Measurements from ENCODE around the gene CHAT.
A peak's percentile ranks its signal among the peaks of the same experiment; 100 is the strongest.

Gene CHAT

GRCh38 chr10:49650724-49651034 is 36.8 kb downstream of the CHAT start:
- H3K9me3 ChIP-seq (ENCODE audit: control insufficient read depth, low read depth, low read length), result no peaks in the 10 kb centered on the region
- H3K4me1 ChIP-seq (ENCODE audit: control insufficient read depth, low read depth, low read length), result peaks cover 7% of the 10 kb centered on the region
- no peak overlapping the region for H3K9ac ChIP-seq (ENCODE audit: low read length)
- no peak overlapping the region for H3K27ac ChIP-seq (ENCODE audit: low read length)
- H3K36me3 ChIP-seq (ENCODE audit: control insufficient read depth, low read depth, low read length), result no peaks in the 10 kb centered on the region
- H3K4me3 ChIP-seq (ENCODE audit: low read length), result no peak overlapping the region
- no peaks in the 10 kb centered on the region for H3K27me3 ChIP-seq (ENCODE audit: control insufficient read depth, insufficient read depth, low read length)

GRCh38 chr10:49651039-49651835 is 37.4 kb downstream of the CHAT start:
- no peak overlapping the region for H3K27ac ChIP-seq (ENCODE audit: low read length)
- H3K36me3 ChIP-seq (ENCODE audit: control insufficient read depth, low read depth, low read length), result no peaks in the 10 kb centered on the region
- H3K4me1 ChIP-seq (ENCODE audit: control insufficient read depth, low read depth, low read length), result peaks cover 7% of the 10 kb centered on the region
- no peak overlapping the region for H3K9ac ChIP-seq (ENCODE audit: low read length)
- no peaks in the 10 kb centered on the region for H3K27me3 ChIP-seq (ENCODE audit: control insufficient read depth, insufficient read depth, low read length)
- H3K9me3 ChIP-seq (ENCODE audit: control insufficient read depth, low read depth, low read length), result no peaks in the 10 kb centered on the region
- H3K4me3 ChIP-seq (ENCODE audit: low read length), result no peak overlapping the region

DNA sequence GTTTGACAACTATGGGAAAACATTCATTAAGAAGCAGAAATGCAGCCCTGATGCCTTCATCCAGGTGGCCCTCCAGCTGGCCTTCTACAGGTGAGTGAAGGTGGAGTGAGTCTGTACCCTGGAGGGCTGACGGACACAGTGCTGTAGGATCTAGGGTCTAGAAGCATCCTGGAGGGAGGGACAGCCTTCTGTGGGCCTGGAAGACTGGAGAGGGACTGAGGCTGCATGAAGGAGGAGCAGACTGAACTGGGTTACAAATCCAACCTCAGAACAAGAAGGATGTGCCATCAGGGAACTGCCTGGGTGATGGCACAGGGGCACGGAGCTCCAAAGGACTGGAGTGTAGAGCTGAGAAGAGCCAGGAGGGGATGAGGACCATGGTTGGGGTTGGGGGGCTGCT is 38.1 kb downstream of the CHAT start:
- no peaks in the 10 kb centered on the region for H3K36me3 ChIP-seq (ENCODE audit: control insufficient read depth, low read depth, low read length)
- H3K9ac ChIP-seq (ENCODE audit: low read length), result no peak overlapping the region
- H3K4me3 ChIP-seq (ENCODE audit: low read length), result no peak overlapping the region
- no peak overlapping the region for H3K27ac ChIP-seq (ENCODE audit: low read length)
- peaks cover 7% of the 10 kb centered on the region for H3K4me1 ChIP-seq (ENCODE audit: control insufficient read depth, low read depth, low read length)
- H3K9me3 ChIP-seq (ENCODE audit: control insufficient read depth, low read depth, low read length), result no peaks in the 10 kb centered on the region
- no peaks in the 10 kb centered on the region for H3K27me3 ChIP-seq (ENCODE audit: control insufficient read depth, insufficient read depth, low read length)

GRCh38 chr10:49652421-49653272 is 38.8 kb downstream of the CHAT start:
- Histone ChIP-seq H3K27ac (ENCODE audit: low read length) (no peak overlapping the region), H3K4me3 (ENCODE audit: low read length) (no peak overlapping the region)

GRCh38 chr10:49653273-49653929 is 39.6 kb downstream of the CHAT start:
- H3K27me3 ChIP-seq (ENCODE audit: control insufficient read depth, insufficient read depth, low read length), result no peaks in the 10 kb centered on the region
- H3K27ac ChIP-seq (ENCODE audit: low read length), result no peak overlapping the region
- peaks cover 7% of the 10 kb centered on the region for H3K4me1 ChIP-seq (ENCODE audit: control insufficient read depth, low read depth, low read length)
- H3K9me3 ChIP-seq (ENCODE audit: control insufficient read depth, low read depth, low read length), result no peaks in the 10 kb centered on the region
- H3K4me3 ChIP-seq (ENCODE audit: low read length), result no peak overlapping the region
- no peaks in the 10 kb centered on the region for H3K36me3 ChIP-seq (ENCODE audit: control insufficient read depth, low read depth, low read length)
- H3K9ac ChIP-seq (ENCODE audit: low read length), result no peak overlapping the region

More at GRCh38 chr10:49652421-49653272, 38.8 kb downstream of the CHAT start:
- H3K36me3 ChIP-seq (ENCODE audit: control insufficient read depth, low read depth, low read length), result no peaks in the 10 kb centered on the region
- no peaks in the 10 kb centered on the region for H3K9me3 ChIP-seq (ENCODE audit: control insufficient read depth, low read depth, low read length)
- H3K27me3 ChIP-seq (ENCODE audit: control insufficient read depth, insufficient read depth, low read length), result no peaks in the 10 kb centered on the region
- H3K9ac ChIP-seq (ENCODE audit: low read length), result no peak overlapping the region
- H3K4me1 ChIP-seq (ENCODE audit: control insufficient read depth, low read depth, low read length), result peaks cover 7% of the 10 kb centered on the region

DNA sequence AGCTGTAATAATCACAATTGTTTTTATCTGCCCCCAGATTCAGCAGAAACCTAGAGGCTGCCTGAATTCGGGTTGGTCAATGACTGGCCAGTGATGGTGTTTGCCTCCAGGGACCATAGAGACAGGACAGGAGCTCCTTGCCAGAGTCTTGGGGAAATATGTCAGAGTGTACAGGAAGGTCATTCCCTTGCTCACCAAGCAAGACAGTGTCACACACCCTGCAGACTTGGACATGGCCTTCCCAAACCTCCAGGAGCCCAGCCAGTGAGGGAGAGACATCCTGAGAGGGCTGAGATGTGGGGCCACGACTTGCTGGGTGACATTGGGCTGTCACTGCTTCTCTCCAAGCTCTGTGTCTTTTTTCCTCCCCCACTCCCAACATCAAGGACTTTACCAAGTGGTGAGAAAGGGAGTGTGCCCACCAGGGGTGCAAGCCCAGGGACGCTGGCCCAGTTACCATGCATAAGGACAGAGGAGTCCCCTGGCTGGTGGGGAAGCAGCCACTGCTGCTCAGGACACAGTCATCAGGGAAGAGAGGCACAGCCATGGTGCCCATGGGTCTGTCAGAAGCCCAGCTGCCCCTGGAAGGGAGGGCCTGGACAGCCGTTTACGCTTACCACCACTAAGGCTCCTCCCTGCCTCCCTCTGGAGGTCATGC is 40.3 kb downstream of the CHAT start:
- peaks cover 6% of the 10 kb centered on the region for H3K4me1 ChIP-seq (ENCODE audit: control insufficient read depth, low read depth, low read length)
- no peak overlapping the region for H3K4me3 ChIP-seq (ENCODE audit: low read length)
- no peaks in the 10 kb centered on the region for H3K27me3 ChIP-seq (ENCODE audit: control insufficient read depth, insufficient read depth, low read length)
- H3K36me3 ChIP-seq (ENCODE audit: control insufficient read depth, low read depth, low read length), result no peaks in the 10 kb centered on the region
- no peaks in the 10 kb centered on the region for H3K9me3 ChIP-seq (ENCODE audit: control insufficient read depth, low read depth, low read length)
- no peak overlapping the region for H3K9ac ChIP-seq (ENCODE audit: low read length)
- H3K27ac ChIP-seq (ENCODE audit: low read length), result no peak overlapping the region

- H3K4me1 ChIP-seq (ENCODE audit: control insufficient read depth, low read depth, low read length), result no peaks in the 10 kb centered on the region
- no peaks in the 10 kb centered on the region for H3K9me3 ChIP-seq (ENCODE audit: control insufficient read depth, low read depth, low read length)
- no peaks in the 10 kb centered on the region for H3K27me3 ChIP-seq (ENCODE audit: control insufficient read depth, insufficient read depth, low read length)
- no peak overlapping the region for H3K4me3 ChIP-seq (ENCODE audit: low read length)
- no peak overlapping the region for H3K9ac ChIP-seq (ENCODE audit: low read length)
- H3K27ac ChIP-seq (ENCODE audit: low read length), result no peak overlapping the region
- no peaks in the 10 kb centered on the region for H3K36me3 ChIP-seq (ENCODE audit: control insufficient read depth, low read depth, low read length)
These were observed 41.3 kb downstream of the CHAT start for GRCh38 chr10:49655099-49655498.

DNA sequence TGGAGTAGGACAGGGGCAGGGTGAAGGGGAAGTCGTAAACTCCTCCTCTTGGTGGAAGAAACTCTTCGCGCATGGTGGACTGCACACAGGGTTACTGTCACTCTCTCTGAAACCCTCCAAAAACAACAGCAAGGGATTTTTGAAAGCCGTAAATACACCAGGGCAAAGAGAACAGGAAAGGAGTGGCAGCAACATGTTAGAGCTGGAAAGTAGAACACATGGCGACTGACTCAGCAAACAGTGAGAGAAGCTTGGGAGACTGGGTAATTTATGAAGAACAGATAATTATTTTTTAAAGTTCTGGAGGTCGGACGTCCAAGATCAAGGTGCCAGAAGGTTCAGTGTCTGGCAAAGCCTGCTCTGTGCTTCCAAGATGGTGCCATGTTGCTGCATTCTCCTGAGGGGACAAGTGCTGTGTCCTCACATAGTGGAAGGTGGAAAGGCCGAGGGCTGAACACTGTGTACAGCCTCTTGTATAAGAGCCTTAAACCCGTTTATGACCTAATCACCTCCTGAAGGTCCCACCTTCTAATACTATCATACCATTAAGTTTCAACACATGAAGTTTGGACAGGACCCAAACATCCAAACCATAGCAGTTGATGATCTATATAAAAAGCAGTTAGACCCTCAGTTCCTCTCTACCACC is 43.1 kb downstream of the CHAT start:
- Histone ChIP-seq H3K27ac (ENCODE audit: low read length) (no peak overlapping the region), H3K4me3 (ENCODE audit: low read length) (no peak overlapping the region), H3K36me3 (ENCODE audit: control insufficient read depth, low read depth, low read length) (no peaks in the 10 kb centered on the region), H3K4me1 (ENCODE audit: control insufficient read depth, low read depth, low read length) (peaks cover 7% of the 10 kb centered on the region), H3K27me3 (ENCODE audit: control insufficient read depth, insufficient read depth, low read length) (peaks cover 10% of the 10 kb centered on the region), H3K9ac (ENCODE audit: low read length) (no peak overlapping the region), H3K9me3 (ENCODE audit: control insufficient read depth, low read depth, low read length) (no peaks in the 10 kb centered on the region)

DNA sequence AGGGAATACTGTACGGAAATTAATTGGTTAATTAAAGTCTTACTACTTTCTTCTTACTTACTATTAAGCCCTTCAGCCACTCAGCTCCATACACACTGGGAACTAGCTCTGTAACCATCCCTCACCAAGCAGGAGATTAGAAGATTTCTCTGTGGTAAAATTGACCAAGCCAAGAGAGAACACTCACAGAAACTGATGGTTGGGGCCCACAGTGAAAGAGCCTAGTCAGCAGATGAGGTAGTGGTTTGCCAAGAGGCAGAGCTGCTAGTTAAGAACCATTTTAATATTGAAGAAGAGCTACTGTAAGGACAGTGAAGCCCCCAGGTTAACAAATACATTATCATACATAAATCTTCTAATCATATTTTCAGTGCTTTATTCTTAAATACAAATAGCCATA is 43.8 kb downstream of the CHAT start:
- H3K27me3 ChIP-seq (ENCODE audit: control insufficient read depth, insufficient read depth, low read length), result peaks cover 10% of the 10 kb centered on the region
- no peaks in the 10 kb centered on the region for H3K36me3 ChIP-seq (ENCODE audit: control insufficient read depth, low read depth, low read length)
- H3K4me1 ChIP-seq (ENCODE audit: control insufficient read depth, low read depth, low read length), result peaks cover 7% of the 10 kb centered on the region
- H3K4me3 ChIP-seq (ENCODE audit: low read length), result no peak overlapping the region
- H3K9me3 ChIP-seq (ENCODE audit: control insufficient read depth, low read depth, low read length), result no peaks in the 10 kb centered on the region
- H3K27ac ChIP-seq (ENCODE audit: low read length), result no peak overlapping the region
- H3K9ac ChIP-seq (ENCODE audit: low read length), result no peak overlapping the region

- Histone ChIP-seq H3K9me3 (ENCODE audit: control insufficient read depth, low read depth, low read length) (no peaks in the 10 kb centered on the region), H3K27me3 (ENCODE audit: control insufficient read depth, insufficient read depth, low read length) (peaks cover 10% of the 10 kb centered on the region), H3K36me3 (ENCODE audit: control insufficient read depth, low read depth, low read length) (no peaks in the 10 kb centered on the region), H3K9ac (ENCODE audit: low read length) (no peak overlapping the region), H3K27ac (ENCODE audit: low read length) (no peak overlapping the region), H3K4me3 (ENCODE audit: low read length) (peak overlapping the region; percentile 9), H3K4me1 (ENCODE audit: control insufficient read depth, low read depth, low read length) (peaks cover 7% of the 10 kb centered on the region)
These were observed 47.5 kb downstream of the CHAT start for GRCh38 chr10:49661140-49661856.
